Liver (tissue), 3 donors: ENCODE results near the gene CT45A1.

Experiments used
- GABPA ChIP-seq, 2 donors: IDR thresholded peaks in 1 of 2; conservative IDR thresholded peaks in 1 of 2; 2 replicates each; pipeline ENCODE4 v1.6.1; 2016; ENCODE audit warnings: antibody characterized with exemption in 2 of 2, mild to moderate bottlenecking in 1 of 2, moderate library complexity in 1 of 2
- TAF1 ChIP-seq: conservative IDR thresholded peaks from 2 replicates; pipeline ENCODE4 v1.6.1; 2016; ENCODE audit warnings: antibody characterized with exemption, mild to moderate bottlenecking
- TF ChIP-seq, protein P1 (sequence below): fragments of 150-350 bp; IDR thresholded peaks from 2 replicates; pipeline ENCODE4 v1.5.1; 2017; ENCODE audit warnings: improper control_type of control experiment, low read depth, low read length; ENCODE audit not compliant: missing input control
- TF ChIP-seq, protein P2 (sequence below): IDR thresholded peaks from 2 replicates; pipeline ENCODE4 v1.6.1; 2016; ENCODE audit warnings: antibody characterized with exemption, mild to moderate bottlenecking
- TF ChIP-seq, protein P3 (sequence below): IDR thresholded peaks from 2 replicates; pipeline ENCODE4 v1.6.1; 2016; ENCODE audit warnings: antibody characterized with exemption
- donor health status: healthy.
- donor health status: healthy.

DNA sequence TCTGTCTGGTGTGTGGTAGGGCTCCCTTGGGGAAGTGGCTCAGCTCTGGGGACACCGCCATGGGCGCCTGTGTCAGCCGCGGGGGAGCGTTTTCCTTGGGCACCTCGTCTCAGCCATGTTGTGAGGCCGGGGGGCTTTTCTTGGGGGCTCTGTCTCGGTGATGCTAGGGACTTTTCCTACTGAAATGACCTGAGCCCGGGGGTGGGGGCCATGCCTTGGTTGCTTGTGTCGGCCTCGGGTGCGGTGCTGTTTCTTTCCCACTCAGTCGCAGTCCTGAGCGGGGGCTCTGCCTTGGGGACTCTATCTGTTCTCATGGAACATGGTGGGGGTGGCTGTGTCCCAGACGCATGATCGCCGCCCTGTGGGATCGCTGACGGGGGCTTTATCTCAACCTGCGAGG is 356 bp downstream of the CT45A1 start:
- TF ChIP-seq, protein P1, sequence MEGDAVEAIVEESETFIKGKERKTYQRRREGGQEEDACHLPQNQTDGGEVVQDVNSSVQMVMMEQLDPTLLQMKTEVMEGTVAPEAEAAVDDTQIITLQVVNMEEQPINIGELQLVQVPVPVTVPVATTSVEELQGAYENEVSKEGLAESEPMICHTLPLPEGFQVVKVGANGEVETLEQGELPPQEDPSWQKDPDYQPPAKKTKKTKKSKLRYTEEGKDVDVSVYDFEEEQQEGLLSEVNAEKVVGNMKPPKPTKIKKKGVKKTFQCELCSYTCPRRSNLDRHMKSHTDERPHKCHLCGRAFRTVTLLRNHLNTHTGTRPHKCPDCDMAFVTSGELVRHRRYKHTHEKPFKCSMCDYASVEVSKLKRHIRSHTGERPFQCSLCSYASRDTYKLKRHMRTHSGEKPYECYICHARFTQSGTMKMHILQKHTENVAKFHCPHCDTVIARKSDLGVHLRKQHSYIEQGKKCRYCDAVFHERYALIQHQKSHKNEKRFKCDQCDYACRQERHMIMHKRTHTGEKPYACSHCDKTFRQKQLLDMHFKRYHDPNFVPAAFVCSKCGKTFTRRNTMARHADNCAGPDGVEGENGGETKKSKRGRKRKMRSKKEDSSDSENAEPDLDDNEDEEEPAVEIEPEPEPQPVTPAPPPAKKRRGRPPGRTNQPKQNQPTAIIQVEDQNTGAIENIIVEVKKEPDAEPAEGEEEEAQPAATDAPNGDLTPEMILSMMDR, result no peak
- TF ChIP-seq GABPA (IDR thresholded peaks at IDR 0.05 in 1 of 2, conservative IDR thresholded peaks at IDR 0.05 in 1 of 2) (no peak), TAF1 (no peak)
- TF ChIP-seq, protein P2, sequence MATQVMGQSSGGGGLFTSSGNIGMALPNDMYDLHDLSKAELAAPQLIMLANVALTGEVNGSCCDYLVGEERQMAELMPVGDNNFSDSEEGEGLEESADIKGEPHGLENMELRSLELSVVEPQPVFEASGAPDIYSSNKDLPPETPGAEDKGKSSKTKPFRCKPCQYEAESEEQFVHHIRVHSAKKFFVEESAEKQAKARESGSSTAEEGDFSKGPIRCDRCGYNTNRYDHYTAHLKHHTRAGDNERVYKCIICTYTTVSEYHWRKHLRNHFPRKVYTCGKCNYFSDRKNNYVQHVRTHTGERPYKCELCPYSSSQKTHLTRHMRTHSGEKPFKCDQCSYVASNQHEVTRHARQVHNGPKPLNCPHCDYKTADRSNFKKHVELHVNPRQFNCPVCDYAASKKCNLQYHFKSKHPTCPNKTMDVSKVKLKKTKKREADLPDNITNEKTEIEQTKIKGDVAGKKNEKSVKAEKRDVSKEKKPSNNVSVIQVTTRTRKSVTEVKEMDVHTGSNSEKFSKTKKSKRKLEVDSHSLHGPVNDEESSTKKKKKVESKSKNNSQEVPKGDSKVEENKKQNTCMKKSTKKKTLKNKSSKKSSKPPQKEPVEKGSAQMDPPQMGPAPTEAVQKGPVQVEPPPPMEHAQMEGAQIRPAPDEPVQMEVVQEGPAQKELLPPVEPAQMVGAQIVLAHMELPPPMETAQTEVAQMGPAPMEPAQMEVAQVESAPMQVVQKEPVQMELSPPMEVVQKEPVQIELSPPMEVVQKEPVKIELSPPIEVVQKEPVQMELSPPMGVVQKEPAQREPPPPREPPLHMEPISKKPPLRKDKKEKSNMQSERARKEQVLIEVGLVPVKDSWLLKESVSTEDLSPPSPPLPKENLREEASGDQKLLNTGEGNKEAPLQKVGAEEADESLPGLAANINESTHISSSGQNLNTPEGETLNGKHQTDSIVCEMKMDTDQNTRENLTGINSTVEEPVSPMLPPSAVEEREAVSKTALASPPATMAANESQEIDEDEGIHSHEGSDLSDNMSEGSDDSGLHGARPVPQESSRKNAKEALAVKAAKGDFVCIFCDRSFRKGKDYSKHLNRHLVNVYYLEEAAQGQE, result no peak
- TF ChIP-seq, protein P3, sequence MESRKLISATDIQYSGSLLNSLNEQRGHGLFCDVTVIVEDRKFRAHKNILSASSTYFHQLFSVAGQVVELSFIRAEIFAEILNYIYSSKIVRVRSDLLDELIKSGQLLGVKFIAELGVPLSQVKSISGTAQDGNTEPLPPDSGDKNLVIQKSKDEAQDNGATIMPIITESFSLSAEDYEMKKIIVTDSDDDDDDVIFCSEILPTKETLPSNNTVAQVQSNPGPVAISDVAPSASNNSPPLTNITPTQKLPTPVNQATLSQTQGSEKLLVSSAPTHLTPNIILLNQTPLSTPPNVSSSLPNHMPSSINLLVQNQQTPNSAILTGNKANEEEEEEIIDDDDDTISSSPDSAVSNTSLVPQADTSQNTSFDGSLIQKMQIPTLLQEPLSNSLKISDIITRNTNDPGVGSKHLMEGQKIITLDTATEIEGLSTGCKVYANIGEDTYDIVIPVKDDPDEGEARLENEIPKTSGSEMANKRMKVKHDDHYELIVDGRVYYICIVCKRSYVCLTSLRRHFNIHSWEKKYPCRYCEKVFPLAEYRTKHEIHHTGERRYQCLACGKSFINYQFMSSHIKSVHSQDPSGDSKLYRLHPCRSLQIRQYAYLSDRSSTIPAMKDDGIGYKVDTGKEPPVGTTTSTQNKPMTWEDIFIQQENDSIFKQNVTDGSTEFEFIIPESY, result no peak
